Natural killer cell (primary cell): ENCODE measurements around the gene ARHGAP26. TPM values are rescaled to one million over a fixed set of nuclear protein-coding genes. Genes with fewer than 3 reads are reported as not detected.

Experiments used
- ATAC-seq, 3 donors: fragments of 150-1000 bp in 2 of 3; fragments of 200-7000 bp in 1 of 3; cut with Tn5 transposase; 1 replicate in 1 of 3; 2 replicates in 2 of 3; pipeline ENCODE4 v1.10.0; 2021; ENCODE audit warnings: mild to moderate bottlenecking in 2 of 3, moderate library complexity in 2 of 3
- DNase-seq, 2 donors: peaks; one replicate each; pipeline versions ENCODE4 v3.0.0 to v3.0.0-alpha.2; 2013 to 2021; ENCODE audit warnings: mixed read lengths in 1 of 2
- H3K27ac ChIP-seq: one replicate; pipeline ENCODE4 v1.5.1; 2013; ENCODE audit warnings: mild to moderate bottlenecking, low read length
- H3K27me3 ChIP-seq: one replicate; pipeline ENCODE4 v1.6.1; 2013; ENCODE audit warnings: low read length; ENCODE audit not compliant: control insufficient read depth, insufficient read depth
- H3K36me3 ChIP-seq: one replicate; pipeline ENCODE4 v1.6.1; 2013; ENCODE audit warnings: low read length; ENCODE audit not compliant: control insufficient read depth, insufficient read depth
- H3K4me1 ChIP-seq: one replicate; pipeline ENCODE4 v1.6.1; 2013; ENCODE audit warnings: low read length; ENCODE audit not compliant: control insufficient read depth, insufficient read depth
- H3K4me3 ChIP-seq: one replicate; pipeline ENCODE4 v1.5.1; 2013; ENCODE audit warnings: low read length
- H3K9me3 ChIP-seq: one replicate; pipeline ENCODE4 v1.6.1; 2013; ENCODE audit warnings: low read length; ENCODE audit not compliant: control insufficient read depth, insufficient read depth
- H3K27ac Mint-ChIP-seq, 2 donors: one replicate each; pipeline ENCODE4 v1.8.0; 2022; ENCODE audit warnings: mild to moderate bottlenecking in 2 of 2, mixed read lengths in 2 of 2, moderate library complexity in 1 of 2
- H3K27me3 Mint-ChIP-seq, 2 donors: one replicate each; pipeline ENCODE4 v1.8.0; 2022; ENCODE audit warnings: low read depth in 2 of 2, mixed read lengths in 2 of 2
- H3K36me3 Mint-ChIP-seq: one replicate; pipeline ENCODE4 v1.8.0; 2022; ENCODE audit warnings: mixed read lengths
- H3K4me1 Mint-ChIP-seq, 2 donors: one replicate each; pipeline ENCODE4 v1.8.0; 2022; ENCODE audit warnings: mixed read lengths in 2 of 2
- H3K4me3 Mint-ChIP-seq: one replicate; pipeline ENCODE4 v1.8.0; 2022; ENCODE audit warnings: mild to moderate bottlenecking, moderate library complexity, mixed read lengths
- H3K9me3 Mint-ChIP-seq, 2 donors: one replicate each; pipeline ENCODE4 v1.8.0; 2022; ENCODE audit warnings: mixed read lengths in 2 of 2
- WGBS: methylation state at CpG from one replicate; pipeline ENCODE4 v1.1.7; 2013; ENCODE audit warnings: missing lambda C conversion rate; ENCODE audit not compliant: insufficient coverage; 5-methylcytosine and 5-hydroxymethylcytosine counted together
- intact Hi-C: fragments of 100-400 bp; cut with micrococcal nuclease; formaldehyde crosslinking; loops from one replicate; pipeline ENCODE4 v1.14.2; 2022
- total RNA-seq, 4 donors: library from RNA; stranded (reverse); fragments of 120-200 nt in 1 of 4; gene quantifications; one replicate each; pipeline versions ENCODE4 v1.2.3 to v1.2.4, GENCODE V29; 2013 to 2022
- TF ChIP-seq, protein P1 (sequence below): fragments of 200-600 bp; IDR thresholded peaks from one replicate; pipeline ENCODE4 v1.8.0; 2022; ENCODE audit warnings: antibody characterized with exemption

The ARHGAP26 gene
- total RNA-seq, 3 donors from 2014 or later (not counting 1 experiment from before 2014, with no cell fraction given) = 153 to 159 (median 158) TPM

DNA sequence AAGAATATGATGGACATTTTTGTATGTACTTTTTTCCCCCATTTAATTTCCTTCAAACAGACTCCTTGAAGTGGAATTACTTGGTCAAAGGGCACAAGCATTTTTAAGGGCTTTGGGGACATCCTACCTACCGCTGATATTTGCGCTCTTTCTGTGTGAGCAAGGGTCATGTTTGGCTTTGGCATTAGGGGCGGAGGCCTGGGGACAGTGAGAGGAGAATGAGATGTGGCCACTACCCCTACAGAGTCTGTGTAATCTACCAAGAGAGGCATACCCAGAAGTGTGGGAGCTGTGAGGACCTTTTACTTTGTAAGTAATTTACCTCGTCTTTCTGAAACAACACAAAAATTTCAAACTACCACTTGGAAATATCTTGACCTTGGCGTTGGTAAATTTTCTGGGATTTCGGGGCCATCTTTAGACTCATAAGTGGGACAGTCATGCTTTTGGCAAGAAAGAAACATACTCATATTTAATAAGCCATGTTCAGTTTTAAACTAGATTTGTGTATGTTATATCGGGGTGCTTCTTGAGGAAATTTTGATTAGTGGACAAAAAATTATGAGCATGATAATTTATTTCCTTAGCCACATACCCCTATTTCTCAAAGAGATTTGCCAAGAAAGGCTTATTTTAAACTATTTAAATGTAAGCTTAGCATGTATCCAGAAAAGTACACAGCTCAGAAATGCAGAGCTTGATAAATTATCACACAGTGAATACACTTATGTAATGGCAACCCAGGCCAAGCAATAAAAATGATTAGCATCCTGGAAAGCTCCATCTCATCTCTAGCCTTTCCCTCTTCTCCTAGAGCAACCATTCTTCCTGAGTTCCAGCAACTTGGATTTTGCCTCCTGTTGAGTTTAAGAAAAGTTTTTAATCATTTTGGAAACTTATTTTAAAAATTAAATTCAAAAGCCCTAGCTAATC lies 63.6 kb downstream of the ARHGAP26 start:
- peaks cover 15% of the 10 kb centered on the region for H3K4me1 ChIP-seq
- Mint-ChIP-seq H3K36me3 (no peaks in the 10 kb centered on the region), H3K27me3 (no peaks in the 10 kb centered on the region), H3K4me3 (no peak overlapping the region), H3K4me1 (peaks cover 81 to 88% of the 10 kb centered on the region in 2 donors), H3K27ac (peak overlapping the region in 1 of 2 donors; percentile 51), H3K9me3 (no peaks in the 10 kb centered on the region)
- ATAC-seq = no peak
- no peaks in the 10 kb centered on the region for H3K27me3 ChIP-seq
- no peaks in the 10 kb centered on the region for H3K36me3 ChIP-seq
- WGBS = 97% methylated on average over 5 of the region's 7 CpGs
- H3K27ac ChIP-seq = no peak overlapping the region
- no peak overlapping the region for H3K4me3 ChIP-seq
- no peaks in the 10 kb centered on the region for H3K9me3 ChIP-seq
- TF ChIP-seq, protein P1, sequence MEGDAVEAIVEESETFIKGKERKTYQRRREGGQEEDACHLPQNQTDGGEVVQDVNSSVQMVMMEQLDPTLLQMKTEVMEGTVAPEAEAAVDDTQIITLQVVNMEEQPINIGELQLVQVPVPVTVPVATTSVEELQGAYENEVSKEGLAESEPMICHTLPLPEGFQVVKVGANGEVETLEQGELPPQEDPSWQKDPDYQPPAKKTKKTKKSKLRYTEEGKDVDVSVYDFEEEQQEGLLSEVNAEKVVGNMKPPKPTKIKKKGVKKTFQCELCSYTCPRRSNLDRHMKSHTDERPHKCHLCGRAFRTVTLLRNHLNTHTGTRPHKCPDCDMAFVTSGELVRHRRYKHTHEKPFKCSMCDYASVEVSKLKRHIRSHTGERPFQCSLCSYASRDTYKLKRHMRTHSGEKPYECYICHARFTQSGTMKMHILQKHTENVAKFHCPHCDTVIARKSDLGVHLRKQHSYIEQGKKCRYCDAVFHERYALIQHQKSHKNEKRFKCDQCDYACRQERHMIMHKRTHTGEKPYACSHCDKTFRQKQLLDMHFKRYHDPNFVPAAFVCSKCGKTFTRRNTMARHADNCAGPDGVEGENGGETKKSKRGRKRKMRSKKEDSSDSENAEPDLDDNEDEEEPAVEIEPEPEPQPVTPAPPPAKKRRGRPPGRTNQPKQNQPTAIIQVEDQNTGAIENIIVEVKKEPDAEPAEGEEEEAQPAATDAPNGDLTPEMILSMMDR = no peak
- intact Hi-C loops = no loop called here
- no peak for DNase-seq

DNA sequence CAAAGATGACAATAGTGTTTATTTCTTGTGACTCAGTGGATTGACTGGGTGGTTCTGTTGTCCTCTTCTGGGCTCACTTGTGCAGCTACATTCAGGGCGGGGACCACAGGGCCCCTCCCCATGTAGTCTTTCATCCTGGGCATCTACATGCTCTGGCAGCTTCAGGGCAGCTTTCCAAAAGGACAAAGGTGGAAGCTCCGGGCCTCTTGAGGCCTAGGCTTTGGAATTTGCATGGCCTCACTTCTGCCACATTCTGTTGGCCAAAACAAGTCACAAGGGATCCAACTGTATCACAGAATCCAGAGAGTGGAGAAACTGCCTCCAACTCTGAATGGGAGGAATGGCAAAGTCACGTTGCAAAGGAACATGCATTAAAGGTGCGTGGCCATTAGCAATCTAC lies 64.3 kb downstream of the ARHGAP26 start:
- Mint-ChIP-seq H3K4me1 (peaks cover 76 to 81% of the 10 kb centered on the region in 2 donors), H3K9me3 (no peaks in the 10 kb centered on the region), H3K27me3 (no peaks in the 10 kb centered on the region), H3K4me3 (no peak overlapping the region), H3K27ac (no peak overlapping the region), H3K36me3 (no peaks in the 10 kb centered on the region)
- ATAC-seq (no peak), DNase-seq (no peak)
- H3K4me3 ChIP-seq = no peak overlapping the region
- TF ChIP-seq, protein P1 = no peak
- no peaks in the 10 kb centered on the region for H3K36me3 ChIP-seq
- H3K9me3 ChIP-seq = no peaks in the 10 kb centered on the region
- H3K27ac ChIP-seq = no peak overlapping the region
- no peaks in the 10 kb centered on the region for H3K27me3 ChIP-seq
- H3K4me1 ChIP-seq = peaks cover 7% of the 10 kb centered on the region
- WGBS = 92% methylated on average over 3 of the region's 4 CpGs
- intact Hi-C loops = no loop called here

DNA sequence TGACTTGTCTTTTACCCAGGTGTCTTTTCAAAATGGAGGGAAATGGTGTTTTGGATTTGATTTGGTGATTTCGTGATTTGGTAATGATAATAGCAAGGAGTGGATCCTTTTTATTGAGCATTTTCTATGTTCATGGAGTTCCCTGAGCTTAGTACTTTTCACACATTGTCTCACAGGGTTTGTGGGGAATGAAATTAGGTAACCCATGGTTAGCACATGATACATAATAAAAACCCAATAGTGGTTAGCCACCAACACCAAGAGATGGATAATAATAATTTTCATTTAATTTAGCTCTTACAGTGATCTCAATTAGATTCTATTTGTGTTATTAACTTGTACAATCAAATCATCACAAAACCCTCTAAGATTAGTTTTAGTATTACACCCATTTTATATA lies 65.4 kb downstream of the ARHGAP26 start:
- Histone ChIP-seq H3K9me3 (no peaks in the 10 kb centered on the region), H3K36me3 (no peaks in the 10 kb centered on the region), H3K4me3 (no peak overlapping the region), H3K27ac (no peak overlapping the region), H3K27me3 (no peaks in the 10 kb centered on the region), H3K4me1 (peaks cover 4% of the 10 kb centered on the region)
- intact Hi-C loops = no loop called here
- Mint-ChIP-seq H3K27ac (no peak overlapping the region), H3K36me3 (no peaks in the 10 kb centered on the region), H3K4me3 (no peak overlapping the region), H3K4me1 (peaks cover 75 to 77% of the 10 kb centered on the region in 2 donors), H3K9me3 (no peaks in the 10 kb centered on the region), H3K27me3 (no peaks in the 10 kb centered on the region)
- 100% methylated on average over 1 of the region's 1 CpG for WGBS
- ATAC-seq = no peak
- no peak for DNase-seq
- TF ChIP-seq, protein P1 = no peak
